ENCODE measurements around the gene PHETA1. TPM values are rescaled to one million over a fixed set of nuclear protein-coding genes. Genes with fewer than 3 reads are reported as not detected.
A peak's percentile ranks its signal among the peaks of the same experiment; 100 is the strongest.

Gene PHETA1
- polyA plus RNA-seq (ENCODE audit: insufficient read length in 3 of 3): 10 to 100 TPM in 1 of 3 donors, 1 to 10 TPM in 2; 8.9 to 10.8 (median 9.3) TPM

GRCh38 chr12:111368788-111369495, at the start of gene PHETA1:
TSS of gene PHETA1 (minus strand) at chr12:111369095. CDS start at chr12:111363427, 5,668 bp downstream.
- DNase-seq (ENCODE audit: low read depth in 3 of 3, low spot score in 2 of 3): peak; percentile 58 to 74 (median 67)

- DNase-seq (ENCODE audit: low read depth in 3 of 3, low spot score in 2 of 3): no peak
Measured at GRCh38 chr12:111418594-111418880, 49.6 kb upstream of the PHETA1 start.

- no peak for DNase-seq (ENCODE audit: low read depth in 3 of 3, low spot score in 2 of 3)
Measured at GRCh38 chr12:111417784-111418593, 49.1 kb upstream of the PHETA1 start.

GRCh38 chr12:111417290-111417689, 48.4 kb upstream of the PHETA1 start:
- DNase-seq (ENCODE audit: low read depth in 3 of 3, low spot score in 2 of 3): no peak

DNA sequence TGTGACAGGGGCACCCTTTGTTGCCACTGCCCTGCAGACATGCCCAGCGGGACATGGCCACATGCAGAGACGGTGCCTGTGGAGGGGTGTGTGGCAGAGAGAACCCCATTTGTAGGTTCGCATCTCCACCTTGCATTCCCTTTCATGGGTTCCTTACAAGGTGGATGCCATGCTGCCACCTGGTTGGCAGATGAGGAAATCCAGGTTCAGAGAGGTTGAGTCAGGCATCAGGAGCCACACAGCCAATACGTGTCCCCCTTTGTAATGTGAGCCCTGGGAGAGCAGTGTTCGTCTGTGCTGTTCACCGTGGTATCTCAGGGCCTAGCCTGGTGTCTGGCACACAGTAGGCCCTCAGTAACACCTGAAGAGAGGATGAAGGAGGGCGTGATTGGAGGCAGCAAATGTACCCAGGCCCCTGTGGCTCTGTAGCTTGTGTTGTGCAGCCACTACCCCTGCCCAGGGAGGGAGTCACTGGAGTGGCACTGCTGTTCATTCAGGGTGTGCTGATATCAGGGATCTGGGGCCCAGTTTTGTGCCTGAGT, 45.9 kb upstream of the PHETA1 start:
- DNase-seq (ENCODE audit: low read depth in 3 of 3, low spot score in 2 of 3): no peak

- DNase-seq (ENCODE audit: low read depth in 3 of 3, low spot score in 2 of 3): no peak
Measured at GRCh38 chr12:111413442-111414086, 44.7 kb upstream of the PHETA1 start.

DNA sequence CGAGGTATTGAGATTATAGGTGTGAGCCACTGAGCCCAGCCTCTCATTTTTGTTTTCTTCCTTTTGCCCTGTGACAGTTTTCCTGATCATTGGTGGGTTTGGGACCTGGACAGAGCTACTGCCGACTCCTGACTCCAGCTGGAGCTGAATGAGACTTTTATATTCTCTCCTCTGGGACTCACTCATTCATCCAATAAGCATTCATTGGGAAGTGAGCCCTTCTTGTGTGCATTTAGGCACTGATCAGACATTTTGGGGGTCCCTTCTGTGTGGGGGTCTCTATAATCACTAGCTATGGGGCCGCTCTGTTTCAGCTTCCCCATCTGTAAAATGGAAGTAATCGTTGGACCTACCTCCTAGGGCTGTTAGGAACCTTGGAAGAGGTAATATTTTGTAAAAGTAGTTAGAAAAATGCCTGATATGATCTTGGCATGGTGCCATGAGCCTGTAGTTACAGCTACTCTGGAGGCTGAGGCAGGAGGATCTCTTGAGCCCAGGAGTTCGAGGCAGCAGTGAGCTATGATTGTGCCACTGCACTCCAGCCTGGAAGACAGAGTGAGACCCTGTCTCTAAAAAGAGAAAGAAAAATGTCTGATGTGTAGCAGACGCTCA, 44.0 kb upstream of the PHETA1 start:
- DNase-seq (ENCODE audit: low read depth in 3 of 3, low spot score in 2 of 3): no peak

- DNase-seq (ENCODE audit: low read depth in 3 of 3, low spot score in 2 of 3): no peak
Measured at GRCh38 chr12:111412007-111412829, 43.3 kb upstream of the PHETA1 start.

- DNase-seq (ENCODE audit: low read depth in 3 of 3, low spot score in 2 of 3): no peak
Measured at GRCh38 chr12:111411185-111411764, 42.4 kb upstream of the PHETA1 start.

DNA sequence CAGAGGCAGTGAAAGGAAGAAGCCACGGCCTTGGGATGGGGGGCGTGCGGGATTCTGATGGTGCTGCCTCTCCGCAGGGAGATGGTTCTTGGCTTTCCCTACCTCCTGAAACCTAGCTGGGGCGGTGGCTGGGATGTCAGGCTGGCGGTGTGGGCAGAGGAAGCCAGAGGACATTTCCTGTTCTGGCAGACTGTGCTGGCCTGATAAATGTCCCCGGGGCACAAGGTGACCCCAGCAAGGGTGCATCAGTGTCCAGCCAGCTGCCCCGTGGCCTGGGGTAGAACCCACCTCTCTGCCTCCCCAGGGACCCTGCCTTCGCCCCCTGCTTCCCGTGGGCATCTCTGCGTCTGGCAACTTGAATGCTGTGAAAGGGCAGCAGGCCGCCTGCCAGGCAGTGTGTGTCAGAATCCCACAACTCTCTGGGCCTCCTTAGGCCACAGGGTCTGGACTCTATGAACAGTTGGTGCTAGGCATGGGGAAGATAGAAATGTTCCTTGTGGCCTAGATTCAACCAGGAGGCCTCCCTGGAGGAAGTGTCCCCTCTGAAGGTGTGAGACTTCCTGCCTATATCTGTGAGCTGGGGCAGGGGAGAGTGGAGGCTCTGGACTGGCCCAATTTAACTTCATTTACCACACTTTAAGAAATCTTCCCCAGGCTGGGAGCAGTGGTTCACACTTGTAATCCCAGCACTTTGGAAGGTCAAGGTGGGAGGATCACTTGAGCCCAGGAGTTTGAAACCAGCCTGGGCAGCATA, 41.7 kb upstream of the PHETA1 start:
- no peak for DNase-seq (ENCODE audit: low read depth in 3 of 3, low spot score in 2 of 3)

GRCh38 chr12:111409780-111410430, 41.0 kb upstream of the PHETA1 start:
- no peak for DNase-seq (ENCODE audit: low read depth in 3 of 3, low spot score in 2 of 3)

- no peak for DNase-seq (ENCODE audit: low read depth in 3 of 3, low spot score in 2 of 3)
Measured at GRCh38 chr12:111409403-111409779, 40.5 kb upstream of the PHETA1 start.

GRCh38 chr12:111408686-111409402, 39.9 kb upstream of the PHETA1 start:
- DNase-seq (ENCODE audit: low read depth in 3 of 3, low spot score in 2 of 3): no peak

DNA sequence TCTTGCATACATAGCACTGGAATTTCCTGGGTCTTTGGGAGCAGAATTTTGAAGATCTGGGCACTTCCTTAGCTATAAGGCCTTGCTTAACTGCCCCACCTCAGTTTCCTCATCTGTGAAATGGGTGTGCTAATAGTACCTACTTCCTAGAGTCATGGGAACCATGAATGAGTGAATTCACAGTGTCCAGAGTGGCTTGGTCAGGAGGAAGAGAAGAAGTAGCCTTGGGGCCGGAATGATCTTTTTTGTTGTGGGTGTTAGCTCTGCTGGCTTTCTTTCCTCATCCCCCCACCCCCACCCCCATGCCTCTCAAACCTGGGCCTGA, 39.2 kb upstream of the PHETA1 start:
- no peak for DNase-seq (ENCODE audit: low read depth in 3 of 3, low spot score in 2 of 3)

GRCh38 chr12:111407377-111408115, 38.7 kb upstream of the PHETA1 start:
- DNase-seq (ENCODE audit: low read depth in 3 of 3, low spot score in 2 of 3): no peak

GRCh38 chr12:111406474-111407376, 37.8 kb upstream of the PHETA1 start:
- DNase-seq (ENCODE audit: low read depth in 3 of 3, low spot score in 2 of 3): no peak

All from right renal cortex interstitium (tissue), 3 donors.